ENCODE data around the gene BAIAP2L1.

DNA sequence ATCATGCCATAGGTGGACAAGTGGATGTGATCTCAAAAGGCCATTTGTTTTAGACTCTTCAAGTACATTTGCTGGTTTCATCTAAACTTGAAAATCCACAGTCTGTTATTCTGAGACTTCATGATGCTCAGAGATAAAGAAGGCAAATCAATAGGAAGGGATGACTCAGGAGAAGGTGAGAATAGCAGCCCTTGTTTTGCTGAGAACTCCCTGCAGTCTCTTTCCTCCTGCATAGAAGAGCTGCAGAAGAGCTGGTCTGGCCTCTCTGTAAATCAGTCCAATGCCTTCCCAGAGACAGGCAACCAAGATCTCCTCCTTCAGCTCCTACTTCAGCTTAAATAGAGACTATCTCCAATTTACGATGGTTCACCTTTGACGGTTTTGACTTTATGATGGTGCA is 4.0 kb upstream of the BAIAP2L1 start:
- TF ChIP-seq RAD21 (IDR thresholded peaks at IDR 0.05; ENCODE audit: low read depth) (no peak), TCF12 (IDR thresholded peaks at IDR 0.05; ENCODE audit: low read depth) (no peak), YY1 (IDR thresholded peaks at IDR 0.05; ENCODE audit: low read depth) (no peak)
- TF ChIP-seq, protein P1, sequence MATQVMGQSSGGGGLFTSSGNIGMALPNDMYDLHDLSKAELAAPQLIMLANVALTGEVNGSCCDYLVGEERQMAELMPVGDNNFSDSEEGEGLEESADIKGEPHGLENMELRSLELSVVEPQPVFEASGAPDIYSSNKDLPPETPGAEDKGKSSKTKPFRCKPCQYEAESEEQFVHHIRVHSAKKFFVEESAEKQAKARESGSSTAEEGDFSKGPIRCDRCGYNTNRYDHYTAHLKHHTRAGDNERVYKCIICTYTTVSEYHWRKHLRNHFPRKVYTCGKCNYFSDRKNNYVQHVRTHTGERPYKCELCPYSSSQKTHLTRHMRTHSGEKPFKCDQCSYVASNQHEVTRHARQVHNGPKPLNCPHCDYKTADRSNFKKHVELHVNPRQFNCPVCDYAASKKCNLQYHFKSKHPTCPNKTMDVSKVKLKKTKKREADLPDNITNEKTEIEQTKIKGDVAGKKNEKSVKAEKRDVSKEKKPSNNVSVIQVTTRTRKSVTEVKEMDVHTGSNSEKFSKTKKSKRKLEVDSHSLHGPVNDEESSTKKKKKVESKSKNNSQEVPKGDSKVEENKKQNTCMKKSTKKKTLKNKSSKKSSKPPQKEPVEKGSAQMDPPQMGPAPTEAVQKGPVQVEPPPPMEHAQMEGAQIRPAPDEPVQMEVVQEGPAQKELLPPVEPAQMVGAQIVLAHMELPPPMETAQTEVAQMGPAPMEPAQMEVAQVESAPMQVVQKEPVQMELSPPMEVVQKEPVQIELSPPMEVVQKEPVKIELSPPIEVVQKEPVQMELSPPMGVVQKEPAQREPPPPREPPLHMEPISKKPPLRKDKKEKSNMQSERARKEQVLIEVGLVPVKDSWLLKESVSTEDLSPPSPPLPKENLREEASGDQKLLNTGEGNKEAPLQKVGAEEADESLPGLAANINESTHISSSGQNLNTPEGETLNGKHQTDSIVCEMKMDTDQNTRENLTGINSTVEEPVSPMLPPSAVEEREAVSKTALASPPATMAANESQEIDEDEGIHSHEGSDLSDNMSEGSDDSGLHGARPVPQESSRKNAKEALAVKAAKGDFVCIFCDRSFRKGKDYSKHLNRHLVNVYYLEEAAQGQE (IDR thresholded peaks at IDR 0.05; ENCODE audit: low read depth), result no peak
- TF ChIP-seq, protein P2, sequence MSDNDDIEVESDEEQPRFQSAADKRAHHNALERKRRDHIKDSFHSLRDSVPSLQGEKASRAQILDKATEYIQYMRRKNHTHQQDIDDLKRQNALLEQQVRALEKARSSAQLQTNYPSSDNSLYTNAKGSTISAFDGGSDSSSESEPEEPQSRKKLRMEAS (IDR thresholded peaks at IDR 0.05), result no peak
- TF ChIP-seq, protein P3, sequence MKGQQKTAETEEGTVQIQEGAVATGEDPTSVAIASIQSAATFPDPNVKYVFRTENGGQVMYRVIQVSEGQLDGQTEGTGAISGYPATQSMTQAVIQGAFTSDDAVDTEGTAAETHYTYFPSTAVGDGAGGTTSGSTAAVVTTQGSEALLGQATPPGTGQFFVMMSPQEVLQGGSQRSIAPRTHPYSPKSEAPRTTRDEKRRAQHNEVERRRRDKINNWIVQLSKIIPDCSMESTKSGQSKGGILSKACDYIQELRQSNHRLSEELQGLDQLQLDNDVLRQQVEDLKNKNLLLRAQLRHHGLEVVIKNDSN (IDR thresholded peaks at IDR 0.05), result no peak
